Uterus (tissue), 4 donors: ENCODE results near the gene GGPS1. TPM values are rescaled to one million over a fixed set of nuclear protein-coding genes. Genes with fewer than 3 reads are reported as not detected.

Experiments used
- DNase-seq, 2 donors: peaks; one replicate each; pipeline ENCODE4 v3.0.0-alpha.2; 2019 to 2020
- H3K27ac ChIP-seq, 2 donors: fragments of 200-600 bp; sonication (generic); 1 replicate in 1 of 2; 2 replicates in 1 of 2; pipeline ENCODE4 v1.5.1; 2016 to 2018
- H3K27me3 ChIP-seq, 2 donors: fragments of 200-600 bp; sonication (generic); one replicate each; pipeline ENCODE4 v1.5.1; 2018 to 2019; ENCODE audit warnings: control low read depth in 1 of 2
- H3K36me3 ChIP-seq, 2 donors: fragments of 200-600 bp; sonication (generic); one replicate each; pipeline ENCODE4 v1.5.1; 2019; ENCODE audit warnings: control low read depth in 1 of 2
- H3K4me1 ChIP-seq, 2 donors: fragments of 200-600 bp; sonication (generic); one replicate each; pipeline ENCODE4 v1.5.1; 2018 to 2019; ENCODE audit warnings: control low read depth in 1 of 2
- H3K4me3 ChIP-seq, 2 donors: fragments of 200-600 bp; sonication (generic); 1 replicate in 1 of 2; 2 replicates in 1 of 2; pipeline ENCODE4 v1.5.1; 2018 to 2019; ENCODE audit warnings: mild to moderate bottlenecking in 1 of 2
- H3K9me3 ChIP-seq, 2 donors: fragments of 200-600 bp; sonication (generic); one replicate each; pipeline ENCODE4 v1.5.1; 2019; ENCODE audit warnings: control low read depth in 1 of 2
- CTCF ChIP-seq, 4 experiments: fragments of 200-600 bp in 2 of 4; fragments of 450-650 bp in 2 of 4; sonication (generic) in 2 of 4; IDR thresholded peaks; one replicate each; pipeline ENCODE4 v1.5.1; 2016 to 2019; ENCODE audit warnings: antibody characterized with exemption in 4 of 4, mild to moderate bottlenecking in 2 of 4, moderate library complexity in 1 of 4
- POLR2A ChIP-seq, 2 donors: fragments of 450-650 bp; IDR thresholded peaks; one replicate each; pipeline ENCODE4 v1.6.1; 2016; ENCODE audit warnings: antibody characterized with exemption in 2 of 2, mild to moderate bottlenecking in 1 of 2, moderate library complexity in 1 of 2
- intact Hi-C: fragments of 100-400 bp; cut with DNase I; formaldehyde crosslinking; loops from one replicate; pipeline ENCODE4 v1.15.1; 2023; ENCODE audit warnings: low total_unique reads
- total RNA-seq, 4 donors: library from RNA; depleted of rRNA in 3 of 4; stranded (reverse); fragments of >200 nt in 3 of 4; gene quantifications; one replicate each; pipeline versions ENCODE4 v1.1.0 to v1.2.4, GENCODE V29; 2014 to 2023
- donor health status: DM: yes; HTN: yes; CAD: no.

GGPS1 gene
- total RNA-seq, 4 donors from 2014 or later = 10.0 to 40.2 (median 25.6) TPM

DNA sequence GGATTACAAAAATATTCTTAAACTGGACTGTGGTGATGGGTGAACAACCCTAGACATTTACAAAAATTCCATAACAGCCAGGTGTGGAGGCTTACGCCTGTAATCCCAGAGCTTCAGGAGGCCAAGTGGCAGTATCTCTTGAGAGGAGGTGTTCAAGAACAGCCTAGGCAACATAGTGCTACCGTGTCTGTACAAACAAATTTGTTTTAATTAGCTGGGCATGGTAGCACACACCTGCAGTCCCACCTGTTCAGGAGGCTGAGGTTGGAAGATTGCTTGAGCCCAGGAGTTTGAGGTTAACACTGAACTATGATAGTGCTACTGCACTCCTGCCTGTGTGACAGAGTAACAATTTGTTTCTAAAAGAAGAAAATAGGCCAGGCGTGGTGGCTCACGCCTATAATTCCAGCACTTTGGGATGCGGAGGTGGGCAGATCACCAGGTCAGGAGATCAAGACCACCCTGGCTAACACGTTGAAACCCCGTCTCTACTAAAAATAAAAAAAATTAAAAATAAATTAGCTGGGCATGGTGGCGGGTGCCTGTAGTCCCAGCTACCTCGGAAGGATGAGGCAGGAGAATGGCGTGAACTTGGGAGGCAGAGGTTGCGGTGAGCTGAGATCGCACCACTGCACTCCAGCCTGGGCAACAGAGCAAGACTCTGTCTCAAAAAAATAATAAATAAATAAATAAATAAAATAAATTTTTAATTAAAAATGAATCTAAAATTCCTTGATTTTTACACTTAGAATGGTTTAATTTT, 37.4 kb upstream of the GGPS1 start:
- Histone ChIP-seq H3K9me3 (no peaks in the 10 kb centered on the region), H3K27ac (no peak overlapping the region), H3K36me3 (no peaks in the 10 kb centered on the region), H3K27me3 (no peaks in the 10 kb centered on the region), H3K4me1 (no peaks in the 10 kb centered on the region), H3K4me3 (no peak overlapping the region)
- TF ChIP-seq CTCF (IDR thresholded peaks at IDR 0.05) (no peak), POLR2A (IDR thresholded peaks at IDR 0.05) (no peak)
- no peak for DNase-seq
- intact Hi-C loops = no loop called here

DNA sequence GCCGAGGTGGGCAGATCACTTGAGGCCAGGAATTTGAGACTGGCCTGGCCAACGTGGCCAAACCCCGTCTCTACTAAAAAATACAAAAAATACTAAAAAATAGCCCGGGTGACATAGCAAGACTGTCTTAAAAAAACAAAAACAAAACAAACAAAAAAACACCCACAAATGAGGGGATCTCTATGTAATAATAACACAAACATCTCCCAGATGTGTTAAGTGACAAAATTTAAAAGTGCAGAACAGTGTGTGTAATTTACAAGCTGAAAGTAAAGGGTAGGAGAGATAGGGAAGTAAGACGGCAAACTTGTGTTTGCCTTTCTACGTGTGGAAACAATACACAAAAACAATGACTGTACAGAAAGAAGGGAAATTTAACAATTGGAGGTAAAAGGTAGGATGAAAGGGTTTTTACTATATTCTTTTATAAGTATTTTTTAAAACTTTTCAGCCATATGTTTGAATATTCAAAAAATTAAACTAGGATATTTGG, 36.7 kb upstream of the GGPS1 start:
- intact Hi-C loops = no loop called here
- TF ChIP-seq POLR2A (IDR thresholded peaks at IDR 0.05) (no peak), CTCF (IDR thresholded peaks at IDR 0.05) (no peak)
- H3K4me1 ChIP-seq = no peaks in the 10 kb centered on the region

DNA sequence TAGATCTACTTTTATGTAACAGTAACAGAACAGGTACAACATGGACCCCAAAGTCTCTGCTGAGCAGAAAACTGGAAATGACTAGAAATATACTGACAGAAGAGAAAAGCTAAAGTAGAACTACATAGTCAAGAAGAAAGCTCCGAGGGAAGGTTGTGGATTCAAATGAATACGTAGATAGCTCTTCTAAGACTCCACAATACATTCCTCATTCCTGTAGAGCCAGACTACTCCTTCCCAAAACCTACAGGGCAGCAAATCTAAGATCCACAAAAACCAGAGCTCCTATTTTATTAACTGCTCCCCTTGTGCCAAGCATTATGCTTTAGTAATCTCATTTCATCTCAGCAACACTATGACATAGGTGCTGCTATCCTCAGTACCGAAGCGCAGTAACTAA, 35.6 kb upstream of the GGPS1 start:
- no peak for DNase-seq
- H3K9me3 ChIP-seq = no peaks in the 10 kb centered on the region
- H3K4me3 ChIP-seq = no peak overlapping the region
- no peaks in the 10 kb centered on the region for H3K4me1 ChIP-seq
- H3K27me3 ChIP-seq = no peaks in the 10 kb centered on the region
- no peak for TF ChIP-seq POLR2A (IDR thresholded peaks at IDR 0.05)
- TF ChIP-seq CTCF (IDR thresholded peaks at IDR 0.05) = no peak
- no peak overlapping the region for H3K27ac ChIP-seq
- H3K36me3 ChIP-seq = no peaks in the 10 kb centered on the region
- intact Hi-C loops = no loop called here

More for the DNA sequence above, 36.7 kb upstream of the GGPS1 start:
- H3K27me3 ChIP-seq = no peaks in the 10 kb centered on the region
- no peak overlapping the region for H3K27ac ChIP-seq
- H3K9me3 ChIP-seq = no peaks in the 10 kb centered on the region
- no peak overlapping the region for H3K4me3 ChIP-seq
- no peak for DNase-seq
- no peaks in the 10 kb centered on the region for H3K36me3 ChIP-seq

DNA sequence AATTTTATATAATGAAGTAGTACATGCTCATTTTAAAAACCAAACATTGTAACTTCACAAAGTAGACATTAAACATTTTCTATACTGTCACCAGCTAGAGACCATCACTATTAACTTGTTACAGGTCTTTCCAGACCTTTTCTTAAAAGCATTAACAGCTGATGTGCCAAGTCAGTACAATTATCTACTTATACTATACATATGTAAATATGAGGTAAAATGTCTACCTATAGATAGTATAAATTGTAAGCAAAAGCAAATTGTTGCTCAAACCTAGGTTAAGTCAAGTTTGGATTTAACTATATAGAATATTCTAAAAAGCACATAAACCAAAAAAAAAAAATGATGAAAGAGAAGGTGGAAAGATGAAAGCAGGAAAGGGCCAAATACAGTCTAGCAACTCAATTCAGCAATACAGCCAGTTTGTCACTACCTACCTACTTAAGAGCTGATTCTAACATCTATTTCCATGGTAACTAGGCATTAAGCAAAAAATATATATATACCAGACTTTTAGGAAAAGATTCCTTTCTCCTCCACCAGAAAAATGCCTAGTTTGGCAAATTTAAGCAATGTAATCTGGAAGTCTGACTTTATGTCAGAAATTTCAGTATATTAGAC, 34.9 kb upstream of the GGPS1 start:
- H3K27ac ChIP-seq = no peak overlapping the region
- no peak for DNase-seq
- no peaks in the 10 kb centered on the region for H3K4me1 ChIP-seq
- intact Hi-C loops = no loop called here
- H3K4me3 ChIP-seq = no peak overlapping the region
- no peaks in the 10 kb centered on the region for H3K27me3 ChIP-seq
- no peak for TF ChIP-seq CTCF (IDR thresholded peaks at IDR 0.05)
- no peak for TF ChIP-seq POLR2A (IDR thresholded peaks at IDR 0.05)
- no peaks in the 10 kb centered on the region for H3K36me3 ChIP-seq
- no peaks in the 10 kb centered on the region for H3K9me3 ChIP-seq

DNA sequence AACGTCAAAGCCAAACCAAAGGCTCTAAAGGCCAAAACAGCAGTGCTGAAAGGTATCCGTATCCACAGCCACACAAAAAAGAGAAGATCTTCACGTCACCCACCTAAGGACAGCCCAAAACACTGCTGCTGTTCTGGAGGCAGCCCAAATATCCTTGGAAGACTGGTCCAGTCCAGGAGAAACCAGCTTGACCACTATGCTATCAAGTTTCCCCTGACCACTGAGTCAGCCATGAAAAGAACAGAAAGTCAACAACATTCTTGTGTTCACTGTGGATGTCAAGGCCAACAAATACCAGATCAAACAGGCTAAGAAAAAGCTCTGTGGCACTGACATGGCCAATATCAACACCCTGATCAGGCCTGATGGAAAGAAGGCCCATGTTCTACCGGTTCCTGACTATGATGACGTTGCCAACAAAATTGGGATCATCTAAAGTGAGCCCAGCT, 32.4 kb upstream of the GGPS1 start:
- DNase-seq = no peak
- H3K27me3 ChIP-seq = no peaks in the 10 kb centered on the region
- no peaks in the 10 kb centered on the region for H3K36me3 ChIP-seq
- intact Hi-C loops = no loop called here
- no peak overlapping the region for H3K4me3 ChIP-seq
- no peak overlapping the region for H3K27ac ChIP-seq
- TF ChIP-seq POLR2A (IDR thresholded peaks at IDR 0.05) (no peak), CTCF (IDR thresholded peaks at IDR 0.05) (no peak)
- no peaks in the 10 kb centered on the region for H3K9me3 ChIP-seq
- no peaks in the 10 kb centered on the region for H3K4me1 ChIP-seq
